Neural progenitor cell (in vitro differentiated cells): ENCODE data around the gene GAP43. TPM values are rescaled to one million over a fixed set of nuclear protein-coding genes. Genes with fewer than 3 reads are reported as not detected.

Experiments
- DNase-seq: peaks from one replicate; pipeline ENCODE4 v3.0.0-alpha.2; 2016; ENCODE audit warnings: low spot score
- H2AFZ ChIP-seq: fragments of 200-600 bp; sonication (generic); replicated peaks from 2 replicates; pipeline ENCODE4 v1.6.1; 2016; ENCODE audit warnings: antibody characterized with exemption
- H3F3A ChIP-seq: fragments of 200-600 bp; sonication (generic); 2 replicates; pipeline ENCODE4 v1.6.1; 2016; ENCODE audit warnings: antibody characterized with exemption, low read depth
- H3K27ac ChIP-seq: fragments of 200-600 bp; sonication (generic); 2 replicates; pipeline ENCODE4 v1.5.1; 2016; ENCODE audit warnings: mild to moderate bottlenecking
- H3K27me3 ChIP-seq: fragments of 200-600 bp; sonication (generic); 2 replicates; pipeline ENCODE4 v1.6.1; 2016; ENCODE audit warnings: mild to moderate bottlenecking, moderate library complexity
- H3K36me3 ChIP-seq: fragments of 200-600 bp; sonication (generic); 2 replicates; pipeline ENCODE4 v1.5.1; 2016
- H3K4me1 ChIP-seq: fragments of 200-600 bp; sonication (generic); 2 replicates; pipeline ENCODE4 v1.6.1; 2016; ENCODE audit warnings: mixed run types
- H3K4me2 ChIP-seq: fragments of 200-600 bp; sonication (generic); 2 replicates; pipeline ENCODE4 v1.6.1; 2016
- H3K4me3 ChIP-seq: fragments of 200-600 bp; sonication (generic); 2 replicates; pipeline ENCODE4 v1.5.1; 2016
- H3K79me2 ChIP-seq: fragments of 200-600 bp; sonication (generic); 2 replicates; pipeline ENCODE4 v1.6.1; 2016; ENCODE audit warnings: low read depth
- H3K9ac ChIP-seq: fragments of 200-600 bp; sonication (generic); 2 replicates; pipeline ENCODE4 v1.6.1; 2016
- H3K9me3 ChIP-seq: fragments of 200-600 bp; sonication (generic); 2 replicates; pipeline ENCODE4 v1.5.1; 2016; ENCODE audit warnings: low read depth
- H4K20me1 ChIP-seq: fragments of 200-600 bp; sonication (generic); 2 replicates; pipeline ENCODE4 v1.6.1; 2016; ENCODE audit warnings: low read depth
- H3K27ac Mint-ChIP-seq: 3 replicates; pipeline ENCODE4 v1.8.0; 2021; ENCODE audit warnings: mixed read lengths
- H3K27me3 Mint-ChIP-seq: 2 replicates; pipeline ENCODE4 v1.8.0; 2022; ENCODE audit warnings: low read depth, mild to moderate bottlenecking, inconsistent platforms, moderate library complexity, mixed read lengths; ENCODE audit not compliant: insufficient read depth
- H3K36me3 Mint-ChIP-seq: 3 replicates; pipeline ENCODE4 v1.8.0; 2021; ENCODE audit warnings: mixed read lengths
- H3K4me1 Mint-ChIP-seq: 3 replicates; pipeline ENCODE4 v1.8.0; 2021; ENCODE audit warnings: mixed read lengths
- H3K4me3 Mint-ChIP-seq: 3 replicates; pipeline ENCODE4 v1.8.0; 2021; ENCODE audit warnings: mild to moderate bottlenecking, moderate library complexity, mixed read lengths
- H3K9me3 Mint-ChIP-seq: 3 replicates; pipeline ENCODE4 v1.8.0; 2020; ENCODE audit warnings: mixed read lengths
- CTCF ChIP-seq: fragments of 200-600 bp; sonication (generic); IDR thresholded peaks from 2 replicates; pipeline ENCODE4 v1.5.1; 2017; ENCODE audit warnings: antibody characterized with exemption, mild to moderate bottlenecking
- EZH2 ChIP-seq: fragments of 200-600 bp; sonication (generic); IDR thresholded peaks from 2 replicates; pipeline ENCODE4 v1.6.1; 2017; ENCODE audit warnings: antibody characterized with exemption, mild to moderate bottlenecking, moderate library complexity
- EZH2phosphoT487 ChIP-seq: fragments of 200-600 bp; sonication (generic); IDR thresholded peaks from 2 replicates; pipeline ENCODE4 v1.6.1; 2017; ENCODE audit warnings: antibody characterized with exemption
- total RNA-seq: library from RNA; depleted of rRNA; stranded (reverse); fragments of >200 nt; gene quantifications from 2 replicates; pipeline ENCODE4 v1.2.3, GENCODE V29; 2015; ENCODE audit warnings: low replicate concordance

GAP43 gene
- total RNA-seq, 1 donor from 2014 or later = 5.0 TPM

DNA sequence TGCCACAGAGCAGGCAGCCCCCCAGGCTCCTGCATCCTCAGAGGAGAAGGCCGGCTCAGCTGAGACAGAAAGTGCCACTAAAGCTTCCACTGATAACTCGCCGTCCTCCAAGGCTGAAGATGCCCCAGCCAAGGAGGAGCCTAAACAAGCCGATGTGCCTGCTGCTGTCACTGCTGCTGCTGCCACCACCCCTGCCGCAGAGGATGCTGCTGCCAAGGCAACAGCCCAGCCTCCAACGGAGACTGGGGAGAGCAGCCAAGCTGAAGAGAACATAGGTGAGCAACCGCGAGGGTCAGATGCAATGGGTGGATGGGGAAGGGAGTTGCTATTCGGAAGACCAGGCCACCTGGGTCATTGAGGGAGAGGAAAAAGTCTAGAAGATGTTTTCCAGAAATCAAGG is 53.0 kb downstream of the GAP43 start:
- Histone ChIP-seq H2AFZ (no peak overlapping the region), H3F3A (no peaks in the 10 kb centered on the region), H4K20me1 (no peaks in the 10 kb centered on the region), H3K9me3 (no peaks in the 10 kb centered on the region), H3K9ac (no peak overlapping the region), H3K4me3 (no peak overlapping the region), H3K27me3 (no peaks in the 10 kb centered on the region), H3K79me2 (no peaks in the 10 kb centered on the region), H3K36me3 (no peaks in the 10 kb centered on the region), H3K27ac (no peak overlapping the region), H3K4me2 (no peak overlapping the region), H3K4me1 (no peaks in the 10 kb centered on the region)
- no peak for DNase-seq
- peaks cover 10% of the 10 kb centered on the region for H3K9me3 Mint-ChIP-seq
- H3K27me3 Mint-ChIP-seq = peaks cover 2% of the 10 kb centered on the region
- H3K36me3 Mint-ChIP-seq = peaks cover 35% of the 10 kb centered on the region
- peaks cover 7% of the 10 kb centered on the region for H3K4me1 Mint-ChIP-seq
- no peak overlapping the region for H3K4me3 Mint-ChIP-seq
- no peak for TF ChIP-seq CTCF
- no peak for TF ChIP-seq EZH2phosphoT487
- no peak for TF ChIP-seq EZH2
- H3K27ac Mint-ChIP-seq = no peak overlapping the region

GRCh38 chr3:115680803-115681345 is 57.6 kb downstream of the GAP43 start:
- no peaks in the 10 kb centered on the region for H3K36me3 ChIP-seq
- H3K27me3 ChIP-seq = no peaks in the 10 kb centered on the region
- no peaks in the 10 kb centered on the region for H4K20me1 ChIP-seq
- no peak overlapping the region for H3K4me3 ChIP-seq
- H3F3A ChIP-seq = no peaks in the 10 kb centered on the region
- peaks cover 29% of the 10 kb centered on the region for H3K36me3 Mint-ChIP-seq
- peaks cover 4% of the 10 kb centered on the region for H3K4me1 Mint-ChIP-seq
- TF ChIP-seq CTCF (no peak), EZH2phosphoT487 (no peak), EZH2 (no peak)
- no peak overlapping the region for H3K27ac ChIP-seq
- H3K9me3 ChIP-seq = no peaks in the 10 kb centered on the region
- no peaks in the 10 kb centered on the region for H3K4me1 ChIP-seq
- no peak overlapping the region for H2AFZ ChIP-seq
- peaks cover 10% of the 10 kb centered on the region for H3K9me3 Mint-ChIP-seq
- no peak for DNase-seq
- no peak overlapping the region for H3K9ac ChIP-seq
- H3K4me2 ChIP-seq = no peak overlapping the region
- H3K27me3 Mint-ChIP-seq = no peaks in the 10 kb centered on the region
- no peak overlapping the region for H3K4me3 Mint-ChIP-seq
- H3K27ac Mint-ChIP-seq = no peak overlapping the region
- H3K79me2 ChIP-seq = no peaks in the 10 kb centered on the region

- Histone ChIP-seq H2AFZ (no peak overlapping the region), H3K36me3 (no peaks in the 10 kb centered on the region), H3K79me2 (no peaks in the 10 kb centered on the region), H4K20me1 (no peaks in the 10 kb centered on the region), H3K9me3 (no peaks in the 10 kb centered on the region), H3K9ac (no peak overlapping the region), H3K4me1 (no peaks in the 10 kb centered on the region), H3K27me3 (no peaks in the 10 kb centered on the region), H3K4me2 (no peak overlapping the region), H3K4me3 (no peak overlapping the region), H3K27ac (no peak overlapping the region), H3F3A (no peaks in the 10 kb centered on the region)
- DNase-seq = no peak
- Mint-ChIP-seq H3K4me1 (peaks cover 4% of the 10 kb centered on the region), H3K36me3 (peaks cover 23% of the 10 kb centered on the region), H3K9me3 (peaks cover 10% of the 10 kb centered on the region), H3K27me3 (no peaks in the 10 kb centered on the region), H3K4me3 (no peak overlapping the region), H3K27ac (no peak overlapping the region)
- TF ChIP-seq EZH2phosphoT487 = no peak
- no peak for TF ChIP-seq CTCF
- no peak for TF ChIP-seq EZH2
These were observed 58.4 kb downstream of the GAP43 start for GRCh38 chr3:115681736-115682135.
